Mesenteric fat pad (tissue), 1 donor: ENCODE measurements around the gene DMC1. TPM values are rescaled to one million over a fixed set of nuclear protein-coding genes. Genes with fewer than 3 reads are reported as not detected.

Source experiments
- DNase-seq: peaks from one replicate; pipeline ENCODE4 v3.0.0-alpha.2; 2020; ENCODE audit warnings: low spot score
- total RNA-seq: library from RNA; stranded (reverse); fragmentation: NEBNext Ultra II Directional; extraction: Animal tissue kit (Norgen Biotek cat#: 25700); gene quantifications from one replicate; pipeline ENCODE4 v1.2.1, GENCODE V29; 2021
- donor health status: DM: yes; HTN: yes; CAD: no.

DMC1 gene
- total RNA-seq, 1 donor from 2014 or later: 0.22 TPM

DNA sequence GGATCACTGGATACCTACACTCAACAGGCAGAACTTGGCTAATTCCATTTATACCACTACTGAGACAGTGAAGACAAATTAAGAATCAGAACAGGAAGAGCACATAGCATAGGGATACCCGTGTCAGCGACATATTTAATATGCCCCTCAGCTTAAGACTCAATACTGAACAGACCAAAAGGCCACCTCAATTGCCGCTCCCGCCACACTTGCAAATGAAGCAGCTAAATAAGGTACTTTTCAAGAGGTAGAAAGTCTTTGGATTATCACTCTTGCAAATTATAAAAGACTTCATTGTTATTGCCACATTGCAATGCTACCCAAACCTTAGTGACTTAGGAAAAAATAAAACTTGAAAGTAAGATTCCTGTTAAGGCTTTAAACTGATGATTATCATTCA is 67.0 kb downstream of the DMC1 start:
- DNase-seq: no peak

DNA sequence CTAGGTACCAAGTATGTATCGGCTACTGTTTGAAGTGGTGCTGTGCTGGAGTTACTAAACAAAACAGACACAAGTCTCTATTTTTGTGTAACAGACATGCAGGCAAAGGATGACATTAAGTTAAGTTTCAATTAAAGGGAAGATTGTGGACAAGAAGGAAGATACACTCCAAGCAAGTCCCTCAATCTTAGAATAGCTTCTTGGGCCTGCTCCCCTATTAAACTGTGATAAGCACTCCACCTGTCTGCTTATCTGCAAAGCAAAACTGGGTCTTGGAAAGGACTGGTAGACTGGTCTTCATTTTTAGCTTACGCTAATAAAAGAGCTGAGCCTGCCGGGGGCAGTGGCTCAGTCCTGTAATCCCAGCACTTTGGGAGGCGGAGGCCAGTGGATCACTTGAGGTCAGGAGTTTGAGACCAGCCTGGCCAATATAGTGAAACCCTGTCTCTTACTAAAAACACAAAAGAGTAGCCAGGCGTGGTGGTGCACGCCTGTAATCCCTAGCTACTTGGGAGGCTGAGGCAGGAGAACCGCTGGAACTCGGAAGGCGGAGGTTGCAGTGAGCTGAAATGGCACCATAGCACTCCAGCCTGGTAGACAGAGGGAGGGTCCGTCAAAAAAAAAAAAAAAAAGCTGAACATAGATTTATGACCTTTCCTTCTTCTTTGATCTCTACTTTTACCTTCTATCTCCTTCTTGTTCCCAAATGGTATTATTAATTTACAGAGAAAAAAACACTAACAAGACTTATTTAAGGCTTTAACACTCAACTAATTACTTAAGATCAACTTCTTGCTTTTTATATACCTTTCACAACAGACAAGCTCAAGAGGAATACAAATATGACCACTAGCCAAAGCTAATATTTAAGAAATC is 67.9 kb downstream of the DMC1 start:
- DNase-seq: no peak

DNA sequence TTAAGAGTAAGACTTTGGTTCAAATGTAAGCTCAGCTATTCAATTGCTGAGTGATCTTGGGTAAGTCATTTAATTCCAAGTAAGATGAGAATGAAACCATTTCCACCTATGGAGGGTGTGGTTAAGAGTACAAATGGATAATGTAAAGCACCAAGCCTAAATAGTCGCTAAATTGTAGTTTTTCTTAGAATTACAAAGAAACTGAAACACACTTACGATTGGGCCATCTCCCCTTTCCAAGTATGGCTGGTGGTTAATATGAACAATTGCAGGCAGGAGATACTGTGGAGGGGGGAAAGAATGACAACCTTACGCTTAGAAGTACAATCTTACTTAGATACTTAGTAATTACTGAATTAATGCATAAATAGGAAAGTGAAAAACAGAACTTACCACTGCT is 72.1 kb downstream of the DMC1 start:
- no peak for DNase-seq

DNA sequence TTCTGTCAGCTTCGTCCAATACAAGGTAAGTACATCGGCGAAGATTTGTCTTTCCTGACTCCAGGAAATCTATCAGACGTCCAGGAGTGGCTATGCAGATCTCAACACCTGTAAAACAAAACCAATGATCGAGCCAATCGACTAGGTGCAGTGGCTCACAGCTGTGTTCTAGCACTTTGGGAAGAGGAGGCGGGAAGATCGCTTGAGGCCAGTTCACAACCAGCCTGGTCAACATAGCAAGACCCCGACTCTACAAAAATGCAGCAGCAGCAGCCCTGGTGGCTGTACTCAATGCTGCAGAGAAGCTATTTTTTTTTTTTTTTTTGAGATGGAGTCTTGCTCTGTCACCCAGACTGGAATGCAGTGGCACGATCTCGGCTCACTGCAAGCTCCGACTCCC is 75.0 kb downstream of the DMC1 start:
- DNase-seq: no peak

DNA sequence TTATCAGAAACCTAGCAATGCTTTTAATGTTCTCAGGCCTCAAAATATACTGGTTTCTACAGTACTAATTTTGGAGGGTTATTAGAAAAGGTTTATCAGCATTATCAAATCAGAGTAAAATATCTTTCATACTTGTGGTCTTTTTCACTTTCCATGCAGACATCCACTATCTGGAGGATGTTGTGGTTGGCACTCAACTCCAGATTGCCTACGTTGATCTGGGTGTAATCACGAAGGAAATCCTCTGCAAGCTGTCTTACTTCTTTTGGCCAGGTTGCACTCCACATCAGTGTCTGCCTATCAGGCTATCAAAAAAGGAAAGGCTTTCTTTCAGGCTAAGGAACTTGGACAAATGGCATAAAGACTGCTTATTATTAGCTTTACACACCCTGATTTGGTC is 75.5 kb downstream of the DMC1 start:
- DNase-seq: no peak

DNA sequence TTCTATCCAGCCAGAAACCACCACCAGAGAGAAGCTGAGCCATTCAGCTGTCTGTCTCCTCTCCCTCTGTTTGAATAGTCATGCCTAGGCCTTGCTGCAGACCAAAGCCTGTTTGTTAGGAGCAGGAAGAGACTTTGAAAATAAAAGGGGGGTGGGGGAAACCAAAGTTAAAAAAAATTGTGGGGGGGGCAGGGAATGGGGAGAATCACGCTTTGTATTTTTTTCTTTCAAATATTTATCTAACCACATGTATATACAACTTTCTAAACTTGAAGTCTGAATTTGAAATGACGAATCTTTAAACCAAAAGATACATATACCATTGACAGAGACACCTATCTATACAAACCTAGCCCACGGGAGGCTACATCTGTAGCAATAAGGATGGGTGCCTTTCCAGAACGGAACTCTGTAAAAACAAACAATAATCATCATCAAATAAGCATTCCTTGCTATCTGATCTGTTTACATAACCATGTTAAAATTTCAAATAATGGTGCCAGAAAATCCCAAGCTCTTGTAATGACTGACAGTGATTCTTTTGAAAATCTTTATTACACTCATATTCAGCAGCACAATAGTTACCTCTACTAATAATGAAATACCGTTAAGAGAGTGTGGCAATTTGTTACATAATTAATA is 78.2 kb downstream of the DMC1 start:
- DNase-seq: no peak

DNA sequence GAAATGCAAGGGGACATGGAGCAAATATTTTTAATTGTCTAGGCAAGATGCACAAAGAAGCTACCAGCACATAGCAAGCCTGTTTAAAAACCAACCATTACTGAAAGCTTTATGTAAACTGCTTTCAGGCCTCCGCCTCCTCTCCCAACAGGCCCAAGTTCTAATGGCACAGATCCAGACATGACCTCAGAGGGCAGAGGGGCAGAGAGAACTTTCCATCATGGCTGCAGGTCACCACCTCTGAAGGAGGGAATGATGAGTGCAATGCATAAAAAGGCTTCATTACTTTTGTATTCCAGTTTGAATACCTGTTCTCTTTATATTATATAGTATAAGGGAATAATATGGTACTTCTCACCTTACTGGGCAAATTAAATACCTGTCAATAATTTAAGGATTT is 79.1 kb downstream of the DMC1 start:
- DNase-seq: no peak

DNA sequence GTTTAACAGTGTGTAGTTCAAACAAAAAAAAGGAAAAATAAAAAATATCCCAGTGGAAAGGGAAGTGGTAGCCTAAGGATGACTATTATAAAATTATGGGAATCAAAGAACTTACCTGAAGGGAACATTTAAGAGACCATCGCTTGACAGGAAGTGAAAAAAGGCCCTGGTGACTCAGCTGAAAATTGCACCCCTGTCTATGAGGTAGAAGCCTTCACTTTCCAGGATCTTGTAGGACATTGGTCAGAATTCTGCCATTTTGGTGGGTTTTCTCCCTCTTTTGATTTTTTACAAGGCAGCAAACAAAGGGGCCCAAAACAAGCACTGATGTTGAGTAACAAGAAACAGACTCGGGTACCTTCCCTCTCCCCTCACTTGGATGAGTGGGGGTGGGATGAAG is 79.5 kb downstream of the DMC1 start:
- DNase-seq: no peak

DNA sequence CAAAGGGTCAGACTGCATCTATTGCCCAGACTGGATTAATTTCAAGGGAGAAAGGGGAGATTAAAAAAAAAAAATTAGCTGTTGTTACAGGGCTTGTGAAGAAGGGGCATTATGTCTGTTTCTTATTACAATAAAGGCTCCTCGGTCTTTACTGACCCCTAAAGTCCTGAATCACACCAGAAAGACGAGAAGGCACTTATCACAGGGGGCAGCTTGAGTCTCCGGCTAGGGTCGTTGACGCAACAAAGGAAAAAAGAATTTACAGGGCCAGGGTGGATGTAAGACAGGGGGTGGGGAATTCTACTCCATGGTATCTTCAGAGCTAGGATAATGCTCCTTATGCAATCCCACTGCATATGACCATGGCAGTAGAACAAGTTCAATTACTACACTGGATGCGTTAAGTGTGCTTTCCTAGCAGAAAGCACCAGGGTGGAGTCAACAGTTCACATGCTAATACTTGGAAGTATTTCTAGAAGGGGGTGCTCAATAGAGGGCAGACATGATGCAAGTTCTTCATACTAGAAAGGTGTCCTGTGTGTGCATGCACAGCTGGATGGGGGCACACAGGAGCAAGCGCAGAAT is 80.3 kb downstream of the DMC1 start:
- DNase-seq: no peak

DNA sequence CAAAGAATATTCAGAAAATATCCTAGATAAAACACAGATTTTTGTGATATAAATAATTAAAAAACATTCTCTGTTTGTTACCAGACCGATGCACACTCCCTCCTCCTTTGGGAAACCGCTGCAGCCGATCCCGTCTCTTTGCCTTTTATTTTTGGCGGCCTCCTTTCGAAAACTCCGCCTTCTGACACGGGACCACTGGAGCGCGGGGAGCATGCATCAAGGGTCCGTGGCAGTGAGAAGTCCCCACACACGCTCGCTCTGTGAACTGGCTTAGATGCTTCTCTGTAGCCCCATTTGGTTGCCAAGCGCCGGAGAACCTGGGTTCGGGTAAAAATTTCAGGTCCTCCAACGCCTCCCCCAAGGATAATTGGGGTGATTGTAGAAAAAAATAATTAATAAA is 80.8 kb downstream of the DMC1 start:
- no peak for DNase-seq

DNA sequence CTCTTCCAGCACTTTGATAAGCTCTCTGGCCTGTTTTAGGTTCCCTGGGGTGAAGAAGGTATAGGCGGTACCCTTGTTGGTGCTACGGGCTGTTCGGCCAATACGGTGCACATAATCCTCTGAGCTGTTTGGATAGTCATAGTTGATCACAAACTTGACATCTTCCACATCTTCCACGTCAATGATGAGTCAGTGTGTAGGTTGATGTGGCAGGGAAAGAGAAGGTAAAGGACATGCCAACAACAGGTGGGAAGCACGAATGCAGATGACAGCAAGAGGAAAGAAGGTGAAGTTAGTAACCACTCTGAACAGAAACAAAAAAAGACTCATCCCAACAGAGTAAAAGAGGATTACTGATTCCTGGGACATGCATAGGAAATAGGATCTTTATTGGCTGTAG is 82.0 kb downstream of the DMC1 start:
- no peak for DNase-seq

DNA sequence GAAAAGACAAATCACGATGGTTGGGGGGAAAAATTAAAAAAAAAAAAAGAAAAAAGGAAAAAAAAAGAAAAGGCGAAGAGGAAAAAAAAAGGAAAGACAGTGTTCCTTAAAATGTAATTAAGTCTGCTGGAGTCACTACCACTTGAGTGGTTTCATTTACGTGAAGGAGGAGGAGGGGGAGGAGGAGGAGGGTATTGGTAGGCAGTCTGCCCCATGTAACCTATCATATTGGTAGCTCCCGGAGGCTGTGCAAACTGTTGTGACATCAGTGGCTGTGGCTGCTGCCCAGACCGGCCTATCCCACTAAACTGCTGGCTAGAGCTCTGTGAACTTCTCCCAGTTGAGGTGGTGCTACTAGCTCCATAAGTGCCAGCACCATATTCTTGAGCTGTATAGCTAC is 84.2 kb downstream of the DMC1 start:
- no peak for DNase-seq

DNA sequence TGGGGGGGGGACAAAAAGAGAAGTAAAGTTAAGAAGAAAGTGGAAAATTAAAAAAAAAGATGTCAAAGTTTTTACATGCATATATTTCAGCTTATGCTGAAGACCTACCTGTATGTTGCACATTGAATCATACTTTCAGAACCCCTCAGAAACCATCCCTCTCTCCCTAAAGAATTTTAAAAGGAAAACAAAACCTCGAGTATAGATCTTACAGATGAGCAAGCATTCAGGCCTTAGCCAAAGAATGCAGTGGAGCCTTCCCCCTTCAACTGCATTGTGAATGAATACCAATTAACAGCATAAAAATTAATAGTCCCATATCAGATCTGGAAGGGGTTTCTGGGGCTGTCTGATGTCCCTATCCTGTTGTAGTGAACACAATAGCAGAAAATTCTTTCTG is 85.7 kb downstream of the DMC1 start:
- DNase-seq: no peak

DNA sequence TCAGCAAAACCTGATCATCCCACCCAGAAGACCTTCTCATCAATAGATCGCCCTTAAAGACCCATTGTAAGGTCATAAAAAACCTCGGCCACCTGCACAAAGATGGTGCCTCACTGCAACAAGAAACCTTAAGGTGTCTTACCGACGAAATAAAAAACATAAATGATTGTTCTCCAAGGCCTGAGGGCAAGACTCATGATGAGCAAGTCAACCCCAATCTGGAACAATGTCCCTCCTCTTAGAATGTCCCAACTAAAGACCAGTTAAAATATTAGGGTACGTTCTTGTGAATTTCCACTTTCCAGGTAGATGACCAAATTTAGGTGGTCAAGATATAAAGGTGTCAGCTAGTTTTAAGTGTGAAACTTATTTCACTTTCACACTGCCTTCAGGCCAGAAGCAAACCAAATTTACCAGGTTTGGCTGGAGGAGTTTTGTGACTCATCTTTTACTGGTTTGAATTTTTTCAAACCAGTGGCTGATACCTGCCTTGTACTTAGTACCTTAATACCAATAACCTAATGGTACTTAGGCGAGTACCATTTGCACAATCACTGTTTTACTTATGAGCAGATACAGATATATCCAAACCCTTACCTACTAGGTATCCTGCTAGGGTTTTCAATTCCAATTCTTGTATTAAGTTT is 87.2 kb downstream of the DMC1 start:
- DNase-seq: no peak

DNA sequence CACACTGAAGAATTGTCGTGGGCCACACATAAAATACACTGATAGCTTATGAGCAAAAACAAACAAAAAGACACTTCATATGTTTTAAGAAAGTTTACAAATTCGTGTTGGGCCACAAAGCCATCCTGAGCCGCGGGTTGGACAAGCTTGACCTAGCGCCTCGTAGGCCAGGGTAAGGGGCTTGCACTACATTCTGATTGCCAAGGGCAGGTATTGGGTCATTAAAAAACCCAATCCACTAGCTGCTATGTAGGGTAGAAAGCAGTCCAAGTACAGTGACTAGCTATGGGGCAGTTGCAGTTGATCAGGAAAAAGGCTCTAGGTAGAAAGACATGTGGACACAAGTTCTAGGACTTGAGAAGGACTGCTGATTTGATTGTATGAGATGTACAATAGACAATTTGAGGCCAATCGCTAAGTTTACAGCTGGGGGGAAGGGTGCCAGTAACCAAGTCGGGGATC is 88.1 kb downstream of the DMC1 start:
- DNase-seq: no peak

DNA sequence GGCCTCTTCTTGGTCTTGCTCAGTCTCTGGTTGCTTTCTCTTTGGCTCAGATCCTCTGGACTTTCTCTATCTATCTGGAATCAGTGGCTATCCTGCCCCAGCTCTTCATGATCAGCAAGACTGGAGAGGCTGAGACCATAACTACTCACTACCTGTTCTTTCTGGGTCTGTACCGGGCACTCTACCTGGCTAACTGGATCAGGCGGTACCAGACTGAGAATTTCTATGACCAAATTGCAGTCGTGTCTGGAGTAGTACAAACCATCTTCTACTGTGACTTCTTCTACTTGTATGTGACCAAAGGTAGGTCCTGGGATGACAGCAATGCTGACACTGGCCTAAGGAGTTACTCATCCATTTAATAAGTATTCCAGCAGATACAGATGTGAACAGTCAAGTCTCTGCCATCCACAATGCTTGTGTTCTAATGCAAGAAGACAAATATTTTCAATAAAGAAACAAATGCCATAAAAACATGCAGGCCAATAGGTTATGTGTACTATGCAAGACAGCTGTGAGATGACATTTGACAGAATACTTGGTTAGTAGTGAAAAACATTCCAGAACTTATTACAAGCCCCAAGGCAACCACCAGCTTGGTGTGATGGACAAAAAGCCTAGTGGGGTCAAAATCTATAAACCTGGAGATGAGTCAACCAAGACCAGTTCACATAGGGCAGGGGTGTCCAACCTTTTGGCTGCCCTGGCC is 88.7 kb downstream of the DMC1 start:
- no peak for DNase-seq

DNA sequence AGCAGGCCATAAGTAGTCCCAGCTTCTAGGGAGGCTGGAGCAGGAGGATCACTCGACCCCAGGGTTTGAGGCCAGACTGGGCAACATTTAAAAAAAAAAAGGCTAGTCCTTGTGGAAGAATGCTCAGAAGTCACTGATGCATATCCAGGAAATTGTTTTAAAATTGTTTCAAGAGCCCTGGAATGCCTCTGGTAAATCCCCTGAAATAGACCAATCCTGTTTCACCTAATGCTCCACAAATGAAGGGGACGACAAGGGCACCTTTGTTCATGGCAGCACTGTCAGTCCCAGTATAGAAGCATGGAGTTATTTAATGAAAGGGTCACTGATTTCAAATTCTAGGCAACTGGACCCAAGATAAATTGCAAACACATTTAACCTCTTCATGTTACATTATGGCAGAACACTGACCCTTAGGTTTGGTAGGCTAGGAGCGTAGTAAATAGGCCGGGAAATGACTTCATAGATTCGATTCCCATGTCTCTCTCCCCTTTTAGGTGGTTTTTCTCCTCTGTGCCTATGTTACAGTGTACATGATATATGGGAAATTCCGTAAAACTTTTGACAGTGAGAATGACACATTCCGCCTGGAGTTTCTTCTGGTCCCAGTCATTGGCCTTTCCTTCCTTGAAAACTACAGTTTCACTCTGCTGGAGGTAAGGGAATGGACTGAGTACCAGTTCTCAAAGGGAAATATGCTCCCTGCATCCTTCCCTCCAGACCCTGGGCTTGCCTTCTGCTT is 90.7 kb downstream of the DMC1 start:
- no peak for DNase-seq

DNA sequence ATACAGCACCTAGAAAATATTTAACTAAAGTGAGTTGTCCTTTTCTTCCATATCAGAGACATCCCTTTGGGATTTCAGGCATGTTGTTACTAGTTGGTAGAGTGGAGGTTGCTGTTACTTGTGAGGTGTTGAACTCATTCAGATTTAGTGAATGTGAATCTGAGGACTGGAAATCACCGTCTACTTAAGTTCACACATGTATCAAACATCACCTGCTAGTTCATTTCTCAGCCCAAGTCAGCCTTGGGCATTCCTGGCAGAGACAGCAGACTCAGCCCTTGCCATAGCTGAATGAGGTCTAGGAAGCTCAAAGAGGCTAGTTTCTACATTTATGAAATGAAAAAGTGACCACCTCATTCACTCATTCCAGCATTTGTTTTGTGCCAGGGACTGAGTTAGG is 92.4 kb downstream of the DMC1 start:
- no peak for DNase-seq

DNA sequence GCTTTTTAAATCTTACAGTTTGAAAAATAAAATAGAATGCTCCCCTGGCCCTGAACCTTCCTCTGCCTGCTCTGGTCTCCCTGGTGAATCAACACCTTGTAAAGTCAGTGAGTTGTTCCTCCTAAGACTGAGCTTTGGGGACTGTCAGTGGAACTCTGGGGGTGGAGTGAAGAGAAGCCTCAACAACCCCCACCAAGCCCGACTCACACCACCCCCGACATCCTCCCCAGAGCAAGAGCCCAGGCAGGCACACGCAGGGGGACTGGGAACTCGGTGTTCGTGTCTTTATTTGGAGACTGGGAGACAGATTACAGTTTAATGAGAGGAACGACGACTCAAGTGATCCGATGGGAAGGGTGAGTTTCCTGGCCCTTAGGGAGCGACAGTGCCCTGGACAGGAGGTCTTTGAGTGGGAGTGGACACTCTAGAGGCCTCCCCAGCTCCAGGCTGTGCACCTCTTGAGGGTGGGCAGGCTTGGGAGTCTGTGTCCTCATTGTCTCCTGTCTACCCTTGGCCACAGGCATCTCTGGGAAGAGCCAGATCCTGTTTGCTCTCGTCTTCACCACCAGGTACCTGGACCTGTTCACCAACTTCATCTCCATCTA is 95.9 kb downstream of the DMC1 start:
- no peak for DNase-seq

DNA sequence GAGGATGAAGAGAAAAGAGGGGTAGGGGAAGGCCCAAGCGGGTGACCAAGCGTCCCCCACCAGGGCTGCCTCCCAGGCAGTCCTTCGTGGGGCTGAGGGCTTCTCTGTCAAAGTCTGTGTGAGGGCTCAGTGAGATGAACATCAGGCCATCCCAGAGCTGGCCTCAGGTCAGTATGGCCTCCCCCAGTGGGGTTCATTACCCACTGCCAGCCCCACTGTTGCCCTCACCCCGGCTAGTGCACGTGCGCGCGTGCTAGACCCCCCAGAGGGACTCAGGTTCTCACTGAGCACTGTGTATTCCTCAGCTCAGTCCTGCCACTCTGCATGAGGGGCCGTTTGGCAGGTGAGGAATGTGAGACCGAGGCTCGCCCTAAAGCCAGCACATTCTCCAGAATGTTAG is 98.7 kb downstream of the DMC1 start:
- peak; percentile 76 for DNase-seq
